ENCODE results near the gene PHACTR3.

The PHACTR3 gene

DNA sequence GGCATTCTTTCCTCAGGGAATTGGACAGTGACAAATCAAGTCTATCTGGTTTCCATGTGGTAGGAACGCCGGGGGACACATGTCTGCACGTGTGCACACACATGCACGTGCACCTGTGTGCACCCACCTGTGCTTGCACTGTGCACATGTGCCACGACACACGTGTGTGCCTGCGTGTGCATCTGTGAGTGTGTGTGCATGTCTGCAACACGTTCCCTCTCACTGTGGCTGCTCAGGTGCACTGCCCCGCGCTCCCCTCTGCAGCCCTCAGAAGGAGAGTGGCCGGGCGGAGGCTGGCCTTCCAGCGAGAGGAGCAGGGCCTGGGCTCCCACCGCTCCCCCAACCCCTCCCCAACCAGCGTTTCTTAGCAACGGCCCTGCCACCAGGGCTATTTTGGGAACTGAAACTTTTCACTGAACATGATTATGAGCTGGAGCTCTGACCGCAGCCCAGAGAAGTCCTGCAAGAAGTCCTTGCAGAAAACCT lies 147.8 kb downstream of the PHACTR3 start:
- peaks cover 100% of the 10 kb centered on the region for H3K27me3 ChIP-seq (ENCODE audit: insufficient read depth, poor library complexity, severe bottlenecking)
- TF ChIP-seq, protein P1, sequence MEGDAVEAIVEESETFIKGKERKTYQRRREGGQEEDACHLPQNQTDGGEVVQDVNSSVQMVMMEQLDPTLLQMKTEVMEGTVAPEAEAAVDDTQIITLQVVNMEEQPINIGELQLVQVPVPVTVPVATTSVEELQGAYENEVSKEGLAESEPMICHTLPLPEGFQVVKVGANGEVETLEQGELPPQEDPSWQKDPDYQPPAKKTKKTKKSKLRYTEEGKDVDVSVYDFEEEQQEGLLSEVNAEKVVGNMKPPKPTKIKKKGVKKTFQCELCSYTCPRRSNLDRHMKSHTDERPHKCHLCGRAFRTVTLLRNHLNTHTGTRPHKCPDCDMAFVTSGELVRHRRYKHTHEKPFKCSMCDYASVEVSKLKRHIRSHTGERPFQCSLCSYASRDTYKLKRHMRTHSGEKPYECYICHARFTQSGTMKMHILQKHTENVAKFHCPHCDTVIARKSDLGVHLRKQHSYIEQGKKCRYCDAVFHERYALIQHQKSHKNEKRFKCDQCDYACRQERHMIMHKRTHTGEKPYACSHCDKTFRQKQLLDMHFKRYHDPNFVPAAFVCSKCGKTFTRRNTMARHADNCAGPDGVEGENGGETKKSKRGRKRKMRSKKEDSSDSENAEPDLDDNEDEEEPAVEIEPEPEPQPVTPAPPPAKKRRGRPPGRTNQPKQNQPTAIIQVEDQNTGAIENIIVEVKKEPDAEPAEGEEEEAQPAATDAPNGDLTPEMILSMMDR (IDR thresholded peaks at IDR 0.05; ENCODE audit: poor library complexity, severe bottlenecking): no peak
- H3K9me3 ChIP-seq (ENCODE audit: severe bottlenecking): no peaks in the 10 kb centered on the region
- ATAC-seq (ENCODE audit: low read depth) (no peak), DNase-seq (ENCODE audit: low spot score) (no peak)
- H3K36me3 ChIP-seq (ENCODE audit: low read depth): no peaks in the 10 kb centered on the region
- H3K4me1 ChIP-seq (ENCODE audit: insufficient read depth, poor library complexity, severe bottlenecking): no peaks in the 10 kb centered on the region
- no peak overlapping the region for H3K4me3 ChIP-seq (ENCODE audit: severe bottlenecking)
- no peak overlapping the region for H3K27ac ChIP-seq (ENCODE audit: poor library complexity, severe bottlenecking)

DNA sequence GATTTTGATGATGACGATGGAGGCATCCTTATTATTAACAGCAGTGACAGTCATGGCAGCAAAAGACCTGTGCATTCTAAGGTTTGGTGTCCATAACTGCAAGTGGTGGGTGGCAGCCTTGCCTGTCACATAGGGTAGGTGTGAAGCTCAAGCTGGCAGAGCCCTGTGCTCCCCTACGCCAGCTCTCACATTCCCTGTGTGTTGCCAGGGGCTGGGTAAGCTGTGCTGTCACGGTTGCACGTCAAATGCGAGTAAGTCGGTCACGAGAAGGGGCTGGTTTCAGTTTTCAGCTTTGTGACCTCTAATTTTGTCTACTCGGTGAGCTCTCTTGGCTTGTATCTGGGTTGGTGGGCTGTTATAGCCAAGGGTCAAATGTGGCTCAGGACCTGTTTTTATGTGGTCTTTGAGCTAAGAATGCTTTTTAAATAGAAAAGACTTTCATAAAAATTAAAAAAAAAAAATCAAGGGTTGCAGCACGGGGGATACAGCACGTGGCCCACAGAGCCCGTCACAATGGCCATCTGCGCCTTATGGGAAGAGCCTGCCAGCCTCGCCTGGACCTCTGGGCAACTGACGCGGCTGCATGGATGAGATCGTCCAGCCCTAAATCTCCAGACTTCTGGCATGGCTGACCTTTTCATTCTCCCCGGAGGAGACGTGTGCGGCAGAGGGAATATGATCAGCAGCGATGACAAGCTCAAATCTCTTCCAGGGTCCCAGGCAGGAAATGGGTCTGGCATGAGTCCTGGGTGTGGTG lies 148.5 kb downstream of the PHACTR3 start:
- Histone ChIP-seq H3K4me1 (ENCODE audit: insufficient read depth, poor library complexity, severe bottlenecking) (no peaks in the 10 kb centered on the region), H3K4me3 (ENCODE audit: severe bottlenecking) (no peak overlapping the region), H3K27me3 (ENCODE audit: insufficient read depth, poor library complexity, severe bottlenecking) (peaks cover 100% of the 10 kb centered on the region), H3K27ac (ENCODE audit: poor library complexity, severe bottlenecking) (no peak overlapping the region), H3K9me3 (ENCODE audit: severe bottlenecking) (no peaks in the 10 kb centered on the region), H3K36me3 (ENCODE audit: low read depth) (no peaks in the 10 kb centered on the region)
- TF ChIP-seq, protein P1 (IDR thresholded peaks at IDR 0.05; ENCODE audit: poor library complexity, severe bottlenecking): no peak
- no peak for ATAC-seq (ENCODE audit: low read depth)
- no peak for DNase-seq (ENCODE audit: low spot score)

GRCh38 chr20:59753836-59754235 lies 149.5 kb downstream of the PHACTR3 start:
- Histone ChIP-seq H3K36me3 (ENCODE audit: low read depth) (no peaks in the 10 kb centered on the region), H3K9me3 (ENCODE audit: severe bottlenecking) (no peaks in the 10 kb centered on the region), H3K27ac (ENCODE audit: poor library complexity, severe bottlenecking) (no peak overlapping the region), H3K27me3 (ENCODE audit: insufficient read depth, poor library complexity, severe bottlenecking) (peaks cover 100% of the 10 kb centered on the region), H3K4me1 (ENCODE audit: insufficient read depth, poor library complexity, severe bottlenecking) (no peaks in the 10 kb centered on the region), H3K4me3 (ENCODE audit: severe bottlenecking) (no peak overlapping the region)
- ATAC-seq (ENCODE audit: low read depth): no peak
- no peak for DNase-seq (ENCODE audit: low spot score)
- TF ChIP-seq, protein P1 (IDR thresholded peaks at IDR 0.05; ENCODE audit: poor library complexity, severe bottlenecking): no peak

DNA sequence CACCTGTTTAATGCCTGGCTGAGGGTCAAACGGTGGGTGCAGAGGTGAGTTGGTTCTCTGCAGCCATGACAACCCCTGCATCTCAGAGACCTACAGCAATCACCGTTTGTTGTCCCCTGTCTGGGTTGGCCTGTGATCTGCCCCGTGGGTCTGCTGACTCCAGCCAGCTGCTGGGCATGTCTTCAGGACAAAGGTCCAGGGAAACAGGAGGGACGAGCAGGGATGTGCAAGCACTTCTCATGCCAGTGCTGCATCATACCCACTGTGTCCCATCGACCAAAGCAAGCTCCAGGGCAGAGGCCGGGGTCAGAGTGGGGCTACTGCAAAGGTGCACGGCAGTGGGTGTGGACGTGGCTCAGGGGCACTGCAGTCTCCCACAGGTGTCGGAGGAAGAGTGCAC lies 150.2 kb downstream of the PHACTR3 start:
- Histone ChIP-seq H3K4me3 (ENCODE audit: severe bottlenecking) (no peak overlapping the region), H3K36me3 (ENCODE audit: low read depth) (no peaks in the 10 kb centered on the region), H3K4me1 (ENCODE audit: insufficient read depth, poor library complexity, severe bottlenecking) (no peaks in the 10 kb centered on the region), H3K9me3 (ENCODE audit: severe bottlenecking) (no peaks in the 10 kb centered on the region), H3K27me3 (ENCODE audit: insufficient read depth, poor library complexity, severe bottlenecking) (peaks cover 100% of the 10 kb centered on the region), H3K27ac (ENCODE audit: poor library complexity, severe bottlenecking) (no peak overlapping the region)
- ATAC-seq (ENCODE audit: low read depth): no peak
- DNase-seq (ENCODE audit: low spot score): no peak
- TF ChIP-seq, protein P1 (IDR thresholded peaks at IDR 0.05; ENCODE audit: poor library complexity, severe bottlenecking): no peak

DNA sequence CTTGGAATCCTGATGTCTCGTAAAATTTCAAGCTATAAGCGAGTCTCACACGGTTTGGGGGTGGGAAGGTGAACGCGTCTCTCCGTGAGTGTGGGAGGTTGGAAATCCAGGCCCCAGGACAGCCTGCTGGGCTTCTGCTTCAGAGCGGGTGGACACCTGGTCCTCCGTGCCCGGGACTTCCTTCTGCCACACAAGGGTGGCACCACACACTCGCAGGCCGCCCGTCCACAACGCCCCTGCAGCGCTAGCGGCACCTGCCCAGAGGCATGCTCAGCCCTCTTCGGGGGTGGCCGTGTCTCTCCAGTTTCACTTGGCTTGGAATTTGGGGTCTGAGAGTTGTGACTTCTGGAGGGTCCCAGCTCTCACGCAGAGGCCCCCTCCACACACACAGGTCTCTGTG lies 151.9 kb downstream of the PHACTR3 start:
- peaks cover 95% of the 10 kb centered on the region for H3K27me3 ChIP-seq (ENCODE audit: insufficient read depth, poor library complexity, severe bottlenecking)
- H3K4me3 ChIP-seq (ENCODE audit: severe bottlenecking): no peak overlapping the region
- DNase-seq (ENCODE audit: low spot score) (peak; percentile 86), ATAC-seq (ENCODE audit: low read depth) (no peak)
- H3K4me1 ChIP-seq (ENCODE audit: insufficient read depth, poor library complexity, severe bottlenecking): no peaks in the 10 kb centered on the region
- no peaks in the 10 kb centered on the region for H3K36me3 ChIP-seq (ENCODE audit: low read depth)
- no peak overlapping the region for H3K27ac ChIP-seq (ENCODE audit: poor library complexity, severe bottlenecking)
- no peaks in the 10 kb centered on the region for H3K9me3 ChIP-seq (ENCODE audit: severe bottlenecking)
- TF ChIP-seq, protein P1 (IDR thresholded peaks at IDR 0.05; ENCODE audit: poor library complexity, severe bottlenecking): no peak
